ENCODE results near the gene ADAP1.
A peak's percentile ranks its signal among the peaks of the same experiment; 100 is the strongest.

ADAP1 gene

GRCh38 chr7:876077-876971, 78.2 kb downstream of the ADAP1 start, which contains the start of gene GET4 (continued):
- no peak for TF ChIP-seq ZNF664 (tag by site-specific recombination; IDR thresholded peaks at IDR 0.05)
- no peak for TF ChIP-seq ZNF707 (tag by site-specific recombination; IDR thresholded peaks at IDR 0.05)
- no peak for TF ChIP-seq BCL11A (tag by site-specific recombination; IDR thresholded peaks at IDR 0.05; ENCODE audit: low read depth)
- TF ChIP-seq PRDM10 (tag by site-specific recombination; IDR thresholded peaks at IDR 0.05), result no peak
- TF ChIP-seq ZNF341 (tag by site-specific recombination; IDR thresholded peaks at IDR 0.05; ENCODE audit: low read depth), result 0 out of 2 replicates have a peak, but pooled peaks have one; percentile 20
- TF ChIP-seq SP7 (tag by site-specific recombination; IDR thresholded peaks at IDR 0.05), result peak; percentile 3; the same call in 1 of the 2 replicates
- TF ChIP-seq ZNF274 (IDR thresholded peaks at IDR 0.05; ENCODE audit: low read length), result no peak
- no peak for TF ChIP-seq ZNF274 (tag by site-specific recombination; IDR thresholded peaks at IDR 0.05; ENCODE audit: borderline replicate concordance)
- no peak for TF ChIP-seq ZBTB21 (tag by site-specific recombination; IDR thresholded peaks at IDR 0.05)
- peak; percentile 94 for TF ChIP-seq ZBTB26 (tag by site-specific recombination; optimal IDR thresholded peaks at IDR 0.05)
- no peak for TF ChIP-seq ZNF621 (tag by site-specific recombination; IDR thresholded peaks at IDR 0.05)
- TF ChIP-seq KLF1 (tag by site-specific recombination; IDR thresholded peaks at IDR 0.05), result no peak; the same call in 1 of the 2 replicates
- no peak for TF ChIP-seq ZNF138 (tag by site-specific recombination; IDR thresholded peaks at IDR 0.05; ENCODE audit: borderline replicate concordance)
- no peak for TF ChIP-seq ZFP3 (tag by site-specific recombination; IDR thresholded peaks at IDR 0.05; ENCODE audit: low read depth)
- TF ChIP-seq, protein P1, sequence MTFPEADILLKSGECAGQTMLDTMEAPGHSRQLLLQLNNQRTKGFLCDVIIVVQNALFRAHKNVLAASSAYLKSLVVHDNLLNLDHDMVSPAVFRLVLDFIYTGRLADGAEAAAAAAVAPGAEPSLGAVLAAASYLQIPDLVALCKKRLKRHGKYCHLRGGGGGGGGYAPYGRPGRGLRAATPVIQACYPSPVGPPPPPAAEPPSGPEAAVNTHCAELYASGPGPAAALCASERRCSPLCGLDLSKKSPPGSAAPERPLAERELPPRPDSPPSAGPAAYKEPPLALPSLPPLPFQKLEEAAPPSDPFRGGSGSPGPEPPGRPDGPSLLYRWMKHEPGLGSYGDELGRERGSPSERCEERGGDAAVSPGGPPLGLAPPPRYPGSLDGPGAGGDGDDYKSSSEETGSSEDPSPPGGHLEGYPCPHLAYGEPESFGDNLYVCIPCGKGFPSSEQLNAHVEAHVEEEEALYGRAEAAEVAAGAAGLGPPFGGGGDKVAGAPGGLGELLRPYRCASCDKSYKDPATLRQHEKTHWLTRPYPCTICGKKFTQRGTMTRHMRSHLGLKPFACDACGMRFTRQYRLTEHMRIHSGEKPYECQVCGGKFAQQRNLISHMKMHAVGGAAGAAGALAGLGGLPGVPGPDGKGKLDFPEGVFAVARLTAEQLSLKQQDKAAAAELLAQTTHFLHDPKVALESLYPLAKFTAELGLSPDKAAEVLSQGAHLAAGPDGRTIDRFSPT (tag by site-specific recombination; IDR thresholded peaks at IDR 0.05), result peak; percentile 97
- TF ChIP-seq KLF10 (tag by site-specific recombination; IDR thresholded peaks at IDR 0.05), result peak; percentile 90
- TF ChIP-seq, protein P2, sequence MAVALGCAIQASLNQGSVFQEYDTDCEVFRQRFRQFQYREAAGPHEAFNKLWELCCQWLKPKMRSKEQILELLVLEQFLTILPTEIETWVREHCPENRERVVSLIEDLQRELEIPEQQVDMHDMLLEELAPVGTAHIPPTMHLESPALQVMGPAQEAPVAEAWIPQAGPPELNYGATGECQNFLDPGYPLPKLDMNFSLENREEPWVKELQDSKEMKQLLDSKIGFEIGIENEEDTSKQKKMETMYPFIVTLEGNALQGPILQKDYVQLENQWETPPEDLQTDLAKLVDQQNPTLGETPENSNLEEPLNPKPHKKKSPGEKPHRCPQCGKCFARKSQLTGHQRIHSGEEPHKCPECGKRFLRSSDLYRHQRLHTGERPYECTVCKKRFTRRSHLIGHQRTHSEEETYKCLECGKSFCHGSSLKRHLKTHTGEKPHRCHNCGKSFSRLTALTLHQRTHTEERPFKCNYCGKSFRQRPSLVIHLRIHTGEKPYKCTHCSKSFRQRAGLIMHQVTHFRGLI (tag by site-specific recombination; IDR thresholded peaks at IDR 0.05), result no peak
- TF ChIP-seq ZFP41 (tag by site-specific recombination; IDR thresholded peaks at IDR 0.05; ENCODE audit: borderline replicate concordance), result no peak
- TF ChIP-seq SETDB1 (IDR thresholded peaks at IDR 0.05; ENCODE audit: insufficient read length, low read length), result no peak
- TF ChIP-seq, protein P3, sequence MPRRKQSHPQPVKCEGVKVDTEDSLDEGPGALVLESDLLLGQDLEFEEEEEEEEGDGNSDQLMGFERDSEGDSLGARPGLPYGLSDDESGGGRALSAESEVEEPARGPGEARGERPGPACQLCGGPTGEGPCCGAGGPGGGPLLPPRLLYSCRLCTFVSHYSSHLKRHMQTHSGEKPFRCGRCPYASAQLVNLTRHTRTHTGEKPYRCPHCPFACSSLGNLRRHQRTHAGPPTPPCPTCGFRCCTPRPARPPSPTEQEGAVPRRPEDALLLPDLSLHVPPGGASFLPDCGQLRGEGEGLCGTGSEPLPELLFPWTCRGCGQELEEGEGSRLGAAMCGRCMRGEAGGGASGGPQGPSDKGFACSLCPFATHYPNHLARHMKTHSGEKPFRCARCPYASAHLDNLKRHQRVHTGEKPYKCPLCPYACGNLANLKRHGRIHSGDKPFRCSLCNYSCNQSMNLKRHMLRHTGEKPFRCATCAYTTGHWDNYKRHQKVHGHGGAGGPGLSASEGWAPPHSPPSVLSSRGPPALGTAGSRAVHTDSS (tag by site-specific recombination; IDR thresholded peaks at IDR 0.05), result no peak
- TF ChIP-seq ZNF140 (tag by site-specific recombination; IDR thresholded peaks at IDR 0.05), result no peak
- TF ChIP-seq, protein P4, sequence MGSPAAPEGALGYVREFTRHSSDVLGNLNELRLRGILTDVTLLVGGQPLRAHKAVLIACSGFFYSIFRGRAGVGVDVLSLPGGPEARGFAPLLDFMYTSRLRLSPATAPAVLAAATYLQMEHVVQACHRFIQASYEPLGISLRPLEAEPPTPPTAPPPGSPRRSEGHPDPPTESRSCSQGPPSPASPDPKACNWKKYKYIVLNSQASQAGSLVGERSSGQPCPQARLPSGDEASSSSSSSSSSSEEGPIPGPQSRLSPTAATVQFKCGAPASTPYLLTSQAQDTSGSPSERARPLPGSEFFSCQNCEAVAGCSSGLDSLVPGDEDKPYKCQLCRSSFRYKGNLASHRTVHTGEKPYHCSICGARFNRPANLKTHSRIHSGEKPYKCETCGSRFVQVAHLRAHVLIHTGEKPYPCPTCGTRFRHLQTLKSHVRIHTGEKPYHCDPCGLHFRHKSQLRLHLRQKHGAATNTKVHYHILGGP (tag by site-specific recombination; IDR thresholded peaks at IDR 0.05), result no peak
- TF ChIP-seq ZNF692 (tag by site-specific recombination; IDR thresholded peaks at IDR 0.05), result peak; percentile 83
- peak; percentile 33; the same call in 1 of the 2 replicates for TF ChIP-seq ZNF660 (tag by site-specific recombination; IDR thresholded peaks at IDR 0.05)
- TF ChIP-seq ZNF404 (tag by site-specific recombination; IDR thresholded peaks at IDR 0.05), result no peak
